ENCODE results near the gene IGLL5. TPM values are rescaled to one million over a fixed set of nuclear protein-coding genes. Genes with fewer than 3 reads are reported as not detected.

The IGLL5 gene
- total RNA-seq, 2 experiments from 2014 or later: not detected

- Mint-ChIP-seq H3K4me1 (peaks cover 37% of the 10 kb centered on the region), H3K4me3 (no peak overlapping the region)
- DNase-seq: peak; percentile 66
These were observed 22.1 kb upstream of the IGLL5 start for GRCh38 chr22:22865311-22866072.

GRCh38 chr22:22866381-22867111 lies 21.1 kb upstream of the IGLL5 start:
- H3K4me3 Mint-ChIP-seq: no peak overlapping the region
- ChIA-PET POLR2A (no interaction called here), CTCF (interaction anchor here (1.3 to 3.7 kb wide), 4 partner anchors 11 to 89 kb away, joined by 4 to 16 read pairs (median 10); no protein-coding TSS in a partner anchor)
- no peaks in the 10 kb centered on the region for H3K27me3 Mint-ChIP-seq
- no peak for DNase-seq
- H3K36me3 Mint-ChIP-seq (ENCODE audit: low read depth): no peaks in the 10 kb centered on the region
- ATAC-seq: no peak
- H3K27ac Mint-ChIP-seq: peak overlapping the region; percentile 6
- peaks cover 37% of the 10 kb centered on the region for H3K4me1 Mint-ChIP-seq
- intact Hi-C loops (cut with DNase I, micrococcal nuclease): loop anchor here in 1 of 2 experiments (10.0 kb wide), 1 partner anchor 148 kb away; no protein-coding TSS in a partner anchor
- H3K9me3 Mint-ChIP-seq (ENCODE audit: low read depth): no peaks in the 10 kb centered on the region

More at GRCh38 chr22:22865311-22866072, 22.1 kb upstream of the IGLL5 start:
- Mint-ChIP-seq H3K36me3 (ENCODE audit: low read depth) (no peaks in the 10 kb centered on the region), H3K27ac (no peak overlapping the region), H3K27me3 (no peaks in the 10 kb centered on the region), H3K9me3 (ENCODE audit: low read depth) (no peaks in the 10 kb centered on the region)
- POLR2A ChIA-PET: no interaction called here
- intact Hi-C loops (cut with DNase I, micrococcal nuclease): loop anchor here (1.0 to 10.0 kb wide), 2 partner anchors 147 to 149 kb away; no protein-coding TSS in a partner anchor
- peak; percentile 80 for ATAC-seq
- CTCF ChIA-PET: interaction anchor here (1.1 to 3.7 kb wide), 7 partner anchors 10 to 90 kb away, joined by 4 to 16 read pairs (median 5); no protein-coding TSS in a partner anchor

GRCh38 chr22:22867996-22868715 lies 19.5 kb upstream of the IGLL5 start:
- intact Hi-C loops (cut with DNase I, micrococcal nuclease): loop anchor here in 1 of 2 experiments (10.0 kb wide), 1 partner anchor 147 kb away; no protein-coding TSS in a partner anchor
- CTCF ChIA-PET: interaction anchor here (3.0 kb wide), 1 partner anchor 10 kb away, joined by 16 read pairs; no protein-coding TSS in a partner anchor
- Mint-ChIP-seq H3K4me1 (peaks cover 37% of the 10 kb centered on the region), H3K36me3 (ENCODE audit: low read depth) (no peaks in the 10 kb centered on the region), H3K27me3 (no peaks in the 10 kb centered on the region), H3K27ac (no peak overlapping the region), H3K9me3 (ENCODE audit: low read depth) (no peaks in the 10 kb centered on the region), H3K4me3 (no peak overlapping the region)
- no peak for DNase-seq
- POLR2A ChIA-PET: no interaction called here
- no peak for ATAC-seq

- ChIA-PET POLR2A (no interaction called here), CTCF (interaction anchor here (0.7 to 1.1 kb wide), 3 partner anchors 68 to 117 kb away, joined by 3 to 7 read pairs (median 4); no protein-coding TSS in a partner anchor)
- Mint-ChIP-seq H3K27me3 (no peaks in the 10 kb centered on the region), H3K36me3 (ENCODE audit: low read depth) (peaks cover 4% of the 10 kb centered on the region), H3K4me1 (peaks cover 10% of the 10 kb centered on the region), H3K4me3 (no peak overlapping the region), H3K27ac (no peak overlapping the region), H3K9me3 (ENCODE audit: low read depth) (peaks cover 8% of the 10 kb centered on the region)
- intact Hi-C loops (cut with DNase I, micrococcal nuclease): no loop called here
- DNase-seq (no peak), ATAC-seq (no peak)
These were observed 16.8 kb upstream of the IGLL5 start for GRCh38 chr22:22870577-22871404.

DNA sequence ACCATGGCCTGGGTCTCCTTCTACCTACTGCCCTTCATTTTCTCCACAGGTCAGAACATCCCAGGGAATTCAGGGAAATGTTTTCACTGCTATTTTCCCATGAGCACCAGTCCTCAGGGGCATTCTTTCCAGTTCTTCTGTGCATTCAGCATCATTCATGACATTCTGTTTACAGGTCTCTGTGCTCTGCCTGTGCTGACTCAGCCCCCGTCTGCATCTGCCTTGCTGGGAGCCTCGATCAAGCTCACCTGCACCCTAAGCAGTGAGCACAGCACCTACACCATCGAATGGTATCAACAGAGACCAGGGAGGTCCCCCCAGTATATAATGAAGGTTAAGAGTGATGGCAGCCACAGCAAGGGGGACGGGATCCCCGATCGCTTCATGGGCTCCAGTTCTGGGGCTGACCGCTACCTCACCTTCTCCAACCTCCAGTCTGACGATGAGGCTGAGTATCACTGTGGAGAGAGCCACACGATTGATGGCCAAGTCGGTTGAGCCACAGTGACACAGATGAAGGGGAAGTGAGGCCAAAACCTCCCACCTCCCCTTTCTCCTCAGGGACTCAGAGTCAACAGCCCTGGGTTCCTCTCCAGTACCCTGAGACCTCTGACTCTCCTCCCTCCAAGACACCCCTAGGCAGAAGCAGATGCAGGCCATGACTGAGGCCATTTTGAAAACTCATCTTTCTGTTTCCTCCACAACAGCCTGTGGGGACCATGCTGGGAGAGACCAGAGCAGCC lies 15.9 kb upstream of the IGLL5 start:
- Mint-ChIP-seq H3K4me3 (no peak overlapping the region), H3K4me1 (peaks cover 1% of the 10 kb centered on the region), H3K27ac (no peak overlapping the region), H3K36me3 (ENCODE audit: low read depth) (peaks cover 4% of the 10 kb centered on the region), H3K9me3 (ENCODE audit: low read depth) (peaks cover 8% of the 10 kb centered on the region), H3K27me3 (no peaks in the 10 kb centered on the region)
- ATAC-seq (no peak), DNase-seq (no peak)
- CTCF ChIA-PET: interaction anchor here (0.7 to 1.1 kb wide), 3 partner anchors 69 to 118 kb away, joined by 3 to 7 read pairs (median 4); no protein-coding TSS in a partner anchor
- POLR2A ChIA-PET: no interaction called here
- intact Hi-C loops (cut with DNase I, micrococcal nuclease): no loop called here

DNA sequence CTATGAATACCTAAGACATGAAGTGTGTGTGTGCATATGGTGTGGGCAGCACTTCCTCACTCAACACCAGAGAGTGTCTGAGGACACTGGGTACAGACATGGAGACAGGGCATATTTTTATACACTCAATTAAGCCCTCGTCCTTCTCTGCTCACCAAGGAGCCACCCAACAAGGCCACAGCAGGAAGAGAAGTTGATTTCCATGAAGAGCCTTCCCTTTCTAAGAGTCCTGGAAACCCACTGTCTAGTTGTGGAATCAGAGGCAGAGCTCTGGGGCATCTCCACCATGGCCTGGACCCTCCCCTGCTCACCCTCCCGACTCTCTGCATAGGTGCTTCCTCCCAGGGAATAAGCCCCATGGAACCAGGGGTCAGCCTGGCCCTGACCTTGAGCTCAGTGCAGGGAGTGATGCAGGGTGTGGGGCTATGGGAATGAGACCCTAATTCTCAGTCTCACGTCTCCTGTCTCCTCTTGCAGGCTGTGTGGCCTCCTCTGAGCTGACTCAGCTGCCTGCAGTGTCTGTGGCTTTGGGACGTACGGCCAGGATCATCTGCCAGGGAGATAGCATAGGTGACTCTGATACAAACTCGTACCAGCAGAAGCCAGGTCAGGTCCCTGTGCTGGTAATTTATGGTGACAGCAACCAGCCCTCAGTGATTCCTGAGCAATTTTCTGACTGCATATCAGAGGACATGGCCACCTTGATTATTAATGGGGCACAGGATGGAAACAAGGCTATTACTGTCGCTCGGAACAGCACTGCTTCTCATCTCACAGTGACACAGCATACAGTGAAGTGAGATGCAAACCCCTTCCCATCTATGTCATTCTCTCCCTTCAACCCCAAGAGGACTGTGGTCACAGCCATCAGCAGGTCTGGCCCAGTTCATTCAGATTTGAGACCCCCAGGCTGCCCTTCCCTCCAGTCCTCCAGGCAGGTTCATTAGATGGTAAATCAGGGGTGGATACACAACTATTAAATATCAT lies 14.6 kb upstream of the IGLL5 start:
- intact Hi-C loops (cut with DNase I, micrococcal nuclease): no loop called here
- peaks cover 4% of the 10 kb centered on the region for H3K36me3 Mint-ChIP-seq (ENCODE audit: low read depth)
- ChIA-PET POLR2A (no interaction called here), CTCF (interaction anchor here (0.8 to 1.0 kb wide), 2 partner anchors 25 to 81 kb away, joined by 4 to 6 read pairs; no protein-coding TSS in a partner anchor)
- DNase-seq (no peak), ATAC-seq (no peak)
- H3K4me3 Mint-ChIP-seq: no peak overlapping the region
- no peaks in the 10 kb centered on the region for H3K27me3 Mint-ChIP-seq
- H3K4me1 Mint-ChIP-seq: no peaks in the 10 kb centered on the region
- peaks cover 8% of the 10 kb centered on the region for H3K9me3 Mint-ChIP-seq (ENCODE audit: low read depth)
- no peak overlapping the region for H3K27ac Mint-ChIP-seq

DNA sequence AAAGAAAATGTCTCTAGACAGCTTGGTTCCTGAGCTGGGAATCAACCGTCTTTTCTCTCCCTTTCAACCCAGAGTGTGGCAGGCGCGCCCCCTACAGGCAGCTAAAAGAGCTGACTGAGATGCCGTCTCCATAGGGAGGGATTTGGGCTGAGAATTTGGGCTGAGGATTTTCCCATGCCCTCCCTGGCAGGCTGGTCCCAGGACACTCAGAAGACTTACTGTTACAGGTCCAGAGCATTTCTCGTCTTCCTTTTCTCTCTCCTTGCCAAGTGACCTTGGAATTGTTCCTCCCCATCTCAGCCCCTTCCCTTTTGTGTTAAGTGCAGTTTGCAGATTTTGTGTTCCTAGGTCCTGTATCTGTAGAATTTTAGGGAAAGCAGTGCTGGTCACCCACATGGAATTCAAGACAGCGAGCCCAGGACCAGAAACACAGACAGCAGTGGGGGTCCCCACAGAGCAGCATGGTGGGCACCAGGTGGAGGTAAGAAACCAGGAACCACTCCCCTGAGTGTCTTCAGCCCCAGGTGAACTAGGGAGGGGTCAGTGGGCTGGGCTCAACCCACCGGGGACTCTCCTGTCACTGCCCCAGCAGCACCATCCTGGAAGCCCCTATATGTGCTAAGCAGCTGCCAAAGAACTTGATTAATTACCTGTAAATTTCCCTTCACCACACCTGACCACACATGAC lies 9.9 kb upstream of the IGLL5 start:
- no peaks in the 10 kb centered on the region for H3K4me1 Mint-ChIP-seq
- DNase-seq (peak; percentile 86), ATAC-seq (peak; percentile 54)
- H3K36me3 Mint-ChIP-seq (ENCODE audit: low read depth): peaks cover 4% of the 10 kb centered on the region
- H3K27me3 Mint-ChIP-seq: no peaks in the 10 kb centered on the region
- intact Hi-C loops (cut with DNase I, micrococcal nuclease): loop anchor here (1.0 to 2.0 kb wide), 4 partner anchors 29 to 89 kb away; no protein-coding TSS in a partner anchor
- ChIA-PET POLR2A (no interaction called here), CTCF (interaction anchor here (0.6 to 3.4 kb wide), 28 partner anchors 8 to 405 kb away, joined by 3 to 30 read pairs (median 4); no protein-coding TSS in a partner anchor)
- H3K27ac Mint-ChIP-seq: no peak overlapping the region
- H3K9me3 Mint-ChIP-seq (ENCODE audit: low read depth): peaks cover 8% of the 10 kb centered on the region
- no peak overlapping the region for H3K4me3 Mint-ChIP-seq

DNA sequence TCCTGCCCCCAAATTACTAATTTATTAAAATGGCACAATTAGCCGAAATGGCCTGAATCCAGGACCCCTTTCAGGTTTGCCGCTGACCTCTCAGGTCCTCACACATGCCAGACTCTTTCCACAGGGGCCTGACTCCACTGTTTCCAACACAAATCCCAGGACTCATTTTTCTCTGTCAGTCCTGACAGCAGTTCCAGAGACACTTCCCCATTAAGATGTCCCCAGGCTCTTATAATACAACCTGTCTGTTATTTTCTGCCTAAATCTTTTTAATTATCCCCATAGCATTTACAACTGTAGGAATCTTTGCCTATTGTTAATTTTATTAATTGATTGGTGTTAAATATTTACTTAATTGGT lies 9.4 kb upstream of the IGLL5 start:
- H3K9me3 Mint-ChIP-seq (ENCODE audit: low read depth): peaks cover 8% of the 10 kb centered on the region
- ATAC-seq: no peak
- peaks cover 4% of the 10 kb centered on the region for H3K36me3 Mint-ChIP-seq (ENCODE audit: low read depth)
- intact Hi-C loops (cut with DNase I, micrococcal nuclease): no loop called here
- no peak overlapping the region for H3K4me3 Mint-ChIP-seq
- H3K27me3 Mint-ChIP-seq: no peaks in the 10 kb centered on the region
- ChIA-PET CTCF (interaction anchor here (0.5 to 3.4 kb wide), 8 partner anchors 11 to 133 kb away, joined by 3 to 30 read pairs (median 7); no protein-coding TSS in a partner anchor), POLR2A (no interaction called here)
- no peak overlapping the region for H3K27ac Mint-ChIP-seq
- no peak for DNase-seq
- H3K4me1 Mint-ChIP-seq: no peaks in the 10 kb centered on the region
